NB4 (cell line): ENCODE measurements around the gene REXO1.

Experiments
- CTCF ChIP-seq: IDR thresholded peaks from one replicate; pipeline ENCODE4 v1.5.1; 2012; ENCODE audit warnings: low read depth, low read length
- MYC ChIP-seq: IDR thresholded peaks from 2 replicates; pipeline ENCODE4 v1.6.1; 2011; ENCODE audit warnings: low read depth, low read length
- POLR2A ChIP-seq: IDR thresholded peaks from 2 replicates; pipeline ENCODE4 v1.6.1; 2011; ENCODE audit warnings: mild to moderate bottlenecking; ENCODE audit not compliant: insufficient read length; ENCODE audit errors: extremely low read depth

GRCh38 chr19:1847684-1848398 is 442 bp downstream of the REXO1 start:
- TF ChIP-seq CTCF: no peak
- no peak for TF ChIP-seq POLR2A
- no peak for TF ChIP-seq MYC
